HG03060 (cell line): ENCODE measurements around the gene CCDC85B.

Experiments
- ATAC-seq: cut with Tn5 transposase; IDR thresholded peaks from one replicate; pipeline ENCODE4 v1.9.1; 2021; ENCODE audit warnings: low read depth, moderate number of reproducible peaks; ENCODE audit not compliant: unreplicated experiment

The CCDC85B gene

GRCh38 chr11:65900899-65901180 is 10.4 kb downstream of the CCDC85B start:
- no peak for ATAC-seq

DNA sequence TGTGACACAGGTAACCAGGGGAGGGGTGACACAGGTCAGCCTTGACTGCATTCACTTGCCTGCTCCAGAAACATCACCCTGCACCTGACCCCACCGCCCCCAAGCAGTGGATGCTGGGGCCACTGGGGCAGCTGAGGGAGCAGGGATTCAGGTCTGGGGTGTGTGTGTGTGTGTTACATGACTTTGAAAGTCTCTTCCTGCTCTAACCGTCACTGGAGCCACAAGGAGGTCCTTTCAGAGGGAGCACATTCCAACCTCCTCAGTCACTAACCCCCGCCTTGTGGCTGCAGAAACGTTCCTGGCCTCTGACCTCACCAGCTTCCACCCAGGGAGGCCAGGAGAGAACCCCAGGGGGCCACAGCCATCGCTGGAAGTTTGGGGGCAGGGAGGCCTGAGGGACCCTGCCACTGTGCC is 12.6 kb downstream of the CCDC85B start:
- no peak for ATAC-seq

- no peak for ATAC-seq
These were observed 13.2 kb downstream of the CCDC85B start for GRCh38 chr11:65903715-65904114.

DNA sequence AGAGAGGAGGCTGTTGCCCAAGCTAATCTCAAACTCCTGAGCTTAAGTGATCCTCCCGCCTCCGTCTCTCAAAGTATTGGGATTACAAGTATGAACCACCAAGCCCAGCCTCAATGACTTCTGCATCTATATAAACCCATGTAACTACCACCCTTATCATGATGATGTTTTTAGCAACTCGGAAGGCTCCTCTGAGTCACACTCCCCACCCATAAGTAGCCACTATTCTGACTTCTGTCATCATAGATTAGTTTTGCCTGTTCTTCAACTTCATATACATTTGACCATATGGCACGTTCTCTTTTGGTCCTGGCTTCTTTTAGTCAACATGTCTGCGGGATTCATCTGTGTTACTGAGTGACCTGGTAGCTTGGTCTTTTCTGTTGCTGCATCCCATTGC is 16.1 kb downstream of the CCDC85B start:
- ATAC-seq: no peak

DNA sequence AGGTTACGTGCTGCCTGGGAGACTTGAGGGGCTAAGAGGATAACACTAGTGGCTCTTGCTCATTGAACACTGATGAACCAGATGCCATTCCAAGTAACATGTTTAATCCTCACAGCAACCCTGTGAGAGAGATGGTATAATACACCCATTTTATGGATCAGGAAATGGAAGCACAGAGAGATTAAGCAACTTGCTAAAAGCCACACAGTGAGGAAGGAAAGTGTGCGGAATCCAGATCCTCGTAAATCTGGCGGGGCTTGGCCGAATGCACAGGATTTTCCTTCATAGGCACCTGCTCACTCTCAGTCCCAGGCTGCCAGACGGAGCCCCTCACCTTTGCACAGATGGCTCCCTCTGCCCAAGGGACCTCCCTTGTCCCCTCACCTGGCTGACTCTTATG is 17.4 kb downstream of the CCDC85B start:
- no peak for ATAC-seq

DNA sequence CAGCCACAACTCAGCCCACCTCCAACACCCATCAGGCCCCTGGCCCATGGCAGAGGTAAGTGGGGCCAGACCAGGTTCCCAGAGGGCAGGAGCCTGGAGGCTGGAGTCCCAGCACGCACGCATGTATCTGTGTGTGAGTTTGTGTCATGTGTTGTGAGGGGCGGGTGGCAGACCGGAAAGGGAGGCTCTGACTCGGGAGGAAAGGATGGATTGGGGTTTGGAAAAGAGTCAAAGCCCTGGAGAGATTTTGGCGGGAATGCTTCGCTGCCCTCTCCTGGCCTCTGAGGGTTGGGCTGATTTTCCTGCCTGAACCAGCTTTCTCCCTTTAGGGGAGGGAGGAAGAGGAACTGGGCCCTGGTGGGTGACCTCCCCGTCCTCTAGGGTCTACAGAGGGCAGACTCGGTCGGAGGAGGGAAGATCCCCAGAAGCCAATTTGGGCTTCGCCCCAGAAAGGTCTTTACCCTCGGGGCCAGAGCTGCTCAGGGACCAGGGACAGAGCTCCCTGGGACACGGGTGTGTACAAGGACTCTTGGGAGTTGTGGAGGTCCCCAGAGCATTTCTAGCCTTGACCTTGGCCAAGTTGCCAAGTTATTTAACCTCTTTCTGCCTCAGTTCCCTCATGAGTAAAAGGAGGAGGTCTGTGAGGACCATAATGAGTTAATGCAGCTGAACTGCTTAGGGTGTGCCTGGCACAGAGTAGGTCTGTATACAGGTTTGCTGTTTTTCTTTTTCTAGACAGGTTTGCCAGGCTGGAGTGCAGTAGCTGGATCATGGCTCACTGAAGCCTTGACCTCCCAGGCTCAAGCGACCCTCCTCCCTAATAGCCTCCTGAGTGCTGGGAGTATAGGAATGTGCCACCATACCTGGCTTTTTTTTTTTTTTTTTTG is 21.5 kb downstream of the CCDC85B start:
- ATAC-seq: no peak

DNA sequence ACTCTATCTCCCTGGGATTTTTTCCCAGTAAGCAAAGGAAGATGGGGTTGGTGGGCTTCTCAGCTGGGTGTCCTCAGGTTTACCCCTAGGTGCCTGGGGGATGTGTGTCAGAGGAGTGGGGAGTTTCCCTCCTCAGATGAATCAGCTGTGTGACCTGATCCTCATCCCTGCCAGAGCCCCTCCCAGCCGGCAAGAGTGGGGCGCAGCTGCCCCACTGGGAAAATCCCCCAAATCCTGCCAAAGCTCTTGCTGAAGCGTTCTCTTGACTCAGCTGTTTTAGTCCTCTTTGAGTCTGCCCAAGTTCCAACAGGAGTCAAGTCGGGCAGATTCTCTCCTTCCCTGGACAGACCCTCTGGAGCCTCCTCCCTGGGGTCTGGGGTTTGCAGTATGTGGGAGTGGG is 22.4 kb downstream of the CCDC85B start:
- no peak for ATAC-seq

DNA sequence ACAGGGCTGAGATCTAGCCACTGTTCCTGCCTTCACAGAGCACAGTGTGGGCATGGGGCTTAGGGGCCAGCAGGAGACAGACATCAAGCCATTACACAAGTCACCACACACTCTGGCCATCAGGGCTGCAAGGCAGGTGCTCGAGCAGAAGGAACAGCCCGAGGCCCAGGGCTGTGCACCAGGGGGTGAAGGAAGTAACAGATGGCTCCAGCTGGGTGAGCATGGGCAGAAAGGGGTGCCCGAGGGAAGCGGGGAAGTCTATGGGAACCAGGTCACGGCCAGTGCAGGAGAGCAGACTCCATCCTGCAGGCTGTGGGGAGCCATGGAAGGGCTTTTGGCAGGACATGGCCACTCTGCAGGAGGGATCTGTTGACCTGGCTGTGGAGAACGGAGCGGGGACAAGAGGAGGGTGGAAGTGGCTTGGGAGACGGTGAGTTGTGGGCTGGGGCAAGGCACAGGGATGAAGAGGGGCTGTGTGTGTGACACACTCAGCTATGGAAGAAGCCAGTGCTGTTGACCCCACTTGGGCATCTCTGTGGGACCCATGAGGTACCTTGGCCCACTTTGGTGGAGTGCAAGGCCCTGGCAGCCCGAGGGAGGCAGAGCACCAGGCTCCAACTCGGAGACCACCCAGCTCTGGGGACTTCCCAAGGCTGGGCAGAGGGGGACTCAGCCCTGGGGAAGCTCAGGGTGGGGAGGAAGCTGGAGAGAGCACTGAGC is 24.8 kb downstream of the CCDC85B start:
- ATAC-seq: no peak

DNA sequence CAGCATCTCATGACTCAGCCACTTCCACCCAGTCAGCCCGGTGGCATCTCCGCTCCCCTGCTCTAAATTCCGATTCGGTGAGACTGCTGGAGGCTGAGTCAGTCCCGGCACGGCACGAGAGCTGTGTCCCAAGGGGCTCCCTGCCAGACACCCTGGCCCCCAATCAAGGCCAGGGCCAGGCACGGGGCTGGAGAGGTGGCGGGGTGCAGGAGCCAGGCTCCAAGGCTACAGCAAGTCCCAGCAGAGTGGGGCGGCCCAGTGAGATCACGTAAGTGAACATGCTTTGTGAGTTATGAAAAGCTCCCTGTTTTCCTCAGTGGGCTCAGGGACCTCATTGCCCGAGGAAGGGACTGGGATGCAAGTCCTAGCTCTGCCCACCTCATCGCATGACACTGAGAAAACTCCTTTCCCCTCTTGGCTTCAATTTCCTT is 25.4 kb downstream of the CCDC85B start:
- ATAC-seq: no peak

GRCh38 chr11:65916391-65916790 is 25.9 kb downstream of the CCDC85B start:
- no peak for ATAC-seq

DNA sequence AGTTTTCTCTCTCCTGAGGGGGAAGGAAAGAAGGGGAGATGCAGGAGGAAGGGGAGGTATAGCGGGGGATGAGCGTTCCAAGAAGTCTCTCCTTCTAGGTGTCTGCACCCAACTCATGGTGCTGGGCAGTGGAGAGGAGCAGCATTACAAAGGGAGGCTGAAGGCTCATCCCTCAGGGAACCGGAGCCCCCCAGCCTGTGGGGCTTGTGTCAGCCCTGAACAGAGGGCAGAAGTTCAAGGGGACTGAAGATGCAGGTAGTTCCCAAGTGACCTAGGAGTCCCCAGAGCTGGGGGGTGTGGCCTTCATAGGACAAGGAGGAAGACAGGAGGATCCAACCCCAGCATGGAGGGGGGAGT is 26.6 kb downstream of the CCDC85B start:
- no peak for ATAC-seq

- no peak for ATAC-seq
These were observed 27.1 kb downstream of the CCDC85B start for GRCh38 chr11:65917434-65918210.

DNA sequence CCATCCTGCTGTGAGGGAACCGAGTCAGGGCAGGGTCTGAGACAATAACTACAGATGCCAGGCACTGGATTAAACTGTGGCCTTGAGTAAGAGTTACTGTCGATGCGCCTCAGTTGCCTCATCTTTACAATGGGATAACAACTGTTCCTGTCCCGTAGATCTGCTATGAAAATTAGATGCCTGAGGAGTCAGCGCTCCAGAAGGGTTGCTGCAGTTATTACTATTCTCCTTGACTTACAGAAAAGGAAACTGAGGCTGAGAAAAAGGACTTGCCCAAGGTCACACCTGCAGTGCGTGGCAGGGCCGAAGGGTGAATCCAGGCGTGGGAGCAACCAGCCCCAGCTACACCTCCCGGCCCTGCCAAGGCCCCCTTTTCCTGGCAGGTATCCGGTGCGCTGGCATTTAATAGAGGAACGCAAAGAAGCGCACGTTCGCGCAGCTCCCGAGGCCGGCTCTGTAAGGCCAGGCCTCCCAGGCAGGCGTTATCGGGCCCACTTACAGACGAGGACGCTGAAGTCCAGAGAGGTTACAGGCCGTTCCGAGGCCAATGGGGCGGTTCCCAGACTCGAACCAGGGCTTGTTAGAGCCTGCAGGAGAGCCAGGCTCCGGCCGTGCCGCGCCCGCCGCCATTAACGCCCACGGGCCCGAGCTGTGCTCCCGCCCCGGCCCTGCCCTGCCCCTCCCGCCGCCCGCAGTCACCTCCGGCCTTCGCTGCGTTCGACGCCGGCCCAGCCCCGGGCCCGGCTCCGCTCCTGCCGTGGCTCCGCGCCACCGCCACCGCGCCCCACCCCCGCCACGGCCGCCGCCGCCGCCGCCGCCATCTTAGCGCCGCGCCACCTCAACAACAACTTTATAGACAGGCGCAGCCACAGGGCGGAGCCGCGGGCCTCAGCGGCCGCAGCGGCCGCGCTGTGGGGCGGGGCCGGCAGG is 28.0 kb downstream of the CCDC85B start, which contains the start of gene C11orf68:
Gene C11orf68 (minus strand): TSS at position 852 of the 930 bp plus-strand sequence. CDS start 31 bp downstream, at position 821.
- peak; percentile 15 for ATAC-seq

DNA sequence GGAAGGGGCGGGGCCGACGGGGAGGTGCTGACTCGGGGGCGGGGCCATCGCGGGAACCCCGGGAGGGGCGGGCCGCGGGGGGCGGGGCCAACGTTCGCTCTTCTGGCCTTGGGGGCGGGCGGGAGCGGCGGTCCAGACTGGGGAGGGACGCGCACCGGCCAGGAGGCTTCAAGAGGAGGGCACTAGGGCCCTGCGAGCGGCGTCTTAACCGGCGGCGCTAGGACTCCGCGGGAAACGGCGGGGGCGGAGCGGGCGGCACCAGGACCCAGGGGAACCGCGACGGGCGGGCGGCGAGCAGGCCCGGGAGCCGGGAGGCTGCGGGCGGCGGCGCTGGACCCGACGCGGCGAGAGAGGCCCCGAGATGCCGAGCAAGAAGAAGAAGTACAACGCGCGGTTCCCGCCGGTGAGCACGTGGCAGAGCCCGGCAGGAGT is 28.7 kb downstream of the CCDC85B start, which contains the start of gene DRAP1:
Gene DRAP1 (plus strand): TSS at position 286 of the 432 bp plus-strand sequence. CDS start 76 bp downstream, at position 362.
- ATAC-seq: peak; percentile 45

DNA sequence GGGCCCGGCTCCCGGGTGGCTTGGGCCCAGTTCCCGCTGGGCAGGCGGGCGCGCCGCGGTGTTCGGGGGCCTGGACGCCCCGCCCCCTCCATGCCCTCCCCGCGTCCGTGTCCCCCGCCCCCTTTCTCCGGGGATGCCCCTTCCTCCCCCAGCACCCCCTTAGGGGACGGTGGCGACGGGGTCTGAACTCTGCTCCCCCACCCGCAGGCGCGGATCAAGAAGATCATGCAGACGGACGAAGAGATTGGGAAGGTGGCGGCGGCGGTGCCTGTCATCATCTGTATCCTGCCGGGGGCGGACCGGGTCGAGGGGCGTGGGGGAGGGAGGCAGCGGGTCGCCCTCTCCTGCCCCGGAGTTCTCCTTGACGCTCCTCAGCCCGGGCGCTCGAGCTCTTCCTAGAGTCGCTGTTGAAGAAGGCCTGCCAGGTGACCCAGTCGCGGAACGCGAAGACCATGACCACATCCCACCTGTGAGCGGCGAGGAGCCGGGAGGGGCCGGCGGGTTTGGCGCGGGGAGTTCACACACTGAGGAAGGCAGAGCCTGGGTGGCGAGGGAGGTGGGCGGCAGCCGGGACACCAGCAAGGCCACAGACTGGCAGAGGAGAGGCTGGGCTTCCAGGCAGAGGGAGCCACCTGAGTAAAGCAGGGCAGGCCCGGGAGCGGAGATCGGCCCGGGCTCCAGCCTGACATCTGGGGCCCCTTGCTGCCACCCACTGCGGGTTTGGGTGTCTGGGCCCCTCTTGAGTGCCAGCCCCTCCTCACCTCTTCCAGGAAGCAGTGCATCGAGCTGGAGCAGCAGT is 29.3 kb downstream of the CCDC85B start:
- ATAC-seq: peak; percentile 26

- no peak for ATAC-seq
These were observed 29.9 kb downstream of the CCDC85B start for GRCh38 chr11:65920372-65920802.

- ATAC-seq: no peak
These were observed 30.6 kb downstream of the CCDC85B start for GRCh38 chr11:65921033-65921555.

- no peak for ATAC-seq
These were observed 31.4 kb downstream of the CCDC85B start for GRCh38 chr11:65921876-65922275.

GRCh38 chr11:65922565-65922964 is 32.1 kb downstream of the CCDC85B start:
- no peak for ATAC-seq
